ENCODE results near the gene TDRD12.

- TF ChIP-seq EZH2 (IDR thresholded peaks at IDR 0.05; ENCODE audit: low read depth), result no peak
- no peak for TF ChIP-seq CTCF (conservative IDR thresholded peaks at IDR 0.05)
Measured at GRCh38 chr19:32802840-32803239, 83.3 kb downstream of the TDRD12 start.

All from PC-9 (cell line).